ENCODE results near the gene TMEM147.

The TMEM147 gene

GRCh38 chr19:35545001-35545854 lies at the start of gene TMEM147:
TMEM147 (plus strand) TSS chr19:35545626; CDS start chr19:35545740, 114 bp downstream.
- peak; percentile 79 for DNase-seq (ENCODE audit: low read depth)

- no peak for DNase-seq (ENCODE audit: low read depth)
These were observed 48.0 kb upstream of the TMEM147 start for GRCh38 chr19:35497406-35497805.

GRCh38 chr19:35498220-35498619 lies 47.2 kb upstream of the TMEM147 start:
- DNase-seq (ENCODE audit: low read depth), result no peak

GRCh38 chr19:35498984-35499527 lies 46.4 kb upstream of the TMEM147 start:
- DNase-seq (ENCODE audit: low read depth), result no peak

GRCh38 chr19:35500611-35501010 lies 44.8 kb upstream of the TMEM147 start:
- no peak for DNase-seq (ENCODE audit: low read depth)

- no peak for DNase-seq (ENCODE audit: low read depth)
These were observed 43.7 kb upstream of the TMEM147 start for GRCh38 chr19:35501684-35502083.

GRCh38 chr19:35502751-35503150 lies 42.7 kb upstream of the TMEM147 start:
- no peak for DNase-seq (ENCODE audit: low read depth)

GRCh38 chr19:35506011-35506410 lies 39.4 kb upstream of the TMEM147 start:
- DNase-seq (ENCODE audit: low read depth), result no peak

GRCh38 chr19:35507561-35507960 lies 37.9 kb upstream of the TMEM147 start:
- no peak for DNase-seq (ENCODE audit: low read depth)

- no peak for DNase-seq (ENCODE audit: low read depth)
These were observed 37.3 kb upstream of the TMEM147 start for GRCh38 chr19:35508129-35508528.

GRCh38 chr19:35509018-35509652 lies 36.3 kb upstream of the TMEM147 start:
- DNase-seq (ENCODE audit: low read depth), result no peak

GRCh38 chr19:35509861-35510625 lies 35.4 kb upstream of the TMEM147 start:
- DNase-seq (ENCODE audit: low read depth), result peak; percentile 59

GRCh38 chr19:35510626-35510964 lies 34.8 kb upstream of the TMEM147 start:
- DNase-seq (ENCODE audit: low read depth), result no peak

- no peak for DNase-seq (ENCODE audit: low read depth)
These were observed 34.1 kb upstream of the TMEM147 start for GRCh38 chr19:35511337-35511736.

GRCh38 chr19:35512831-35513627 lies 32.4 kb upstream of the TMEM147 start:
- DNase-seq (ENCODE audit: low read depth), result no peak

GRCh38 chr19:35513628-35514281 lies 31.7 kb upstream of the TMEM147 start, which contains the start of gene DMKN:
DMKN (minus strand) TSS chr19:35513649; CDS start chr19:35513475, 174 bp downstream.
- DNase-seq (ENCODE audit: low read depth), result no peak

GRCh38 chr19:35514282-35514809 lies 31.1 kb upstream of the TMEM147 start:
- DNase-seq (ENCODE audit: low read depth), result no peak

GRCh38 chr19:35516310-35516709 lies 29.1 kb upstream of the TMEM147 start:
- DNase-seq (ENCODE audit: low read depth), result no peak

- no peak for DNase-seq (ENCODE audit: low read depth)
These were observed 28.1 kb upstream of the TMEM147 start for GRCh38 chr19:35517342-35517741.

GRCh38 chr19:35518313-35518712 lies 27.1 kb upstream of the TMEM147 start:
- DNase-seq (ENCODE audit: low read depth), result no peak

GRCh38 chr19:35519291-35519690 lies 26.1 kb upstream of the TMEM147 start:
- DNase-seq (ENCODE audit: low read depth), result no peak
